Measurements from ENCODE around the gene COL7A1. TPM values are rescaled to one million over a fixed set of nuclear protein-coding genes. Genes with fewer than 3 reads are reported as not detected.

Gene COL7A1
- polyA plus RNA-seq, 1 of the 3 experiments (the other 2 are of a cell fraction): 10.8 TPM

GRCh38 chr3:48584836-48585235, 10.3 kb downstream of the COL7A1 start:
- H4K20me1 ChIP-seq (ENCODE audit: insufficient read depth): no peaks in the 10 kb centered on the region

GRCh38 chr3:48581621-48582481, 13.3 kb downstream of the COL7A1 start:
- Histone ChIP-seq H3K27me3 (ENCODE audit: insufficient read depth) (no peaks in the 10 kb centered on the region), H3K36me3 (replicated peaks in 1 of 2; ENCODE audit: control insufficient read depth in 1 of 2, insufficient read depth in 2 of 2, low read length in 1 of 2) (no peaks in the 10 kb centered on the region), H3K9me2 (no peaks in the 10 kb centered on the region), H3K9ac (no peak overlapping the region), H3K4me1 (ENCODE audit: control insufficient read depth in 1 of 2, insufficient read depth in 2 of 2, low read depth in 1 of 2, low read length in 1 of 2) (no peaks in the 10 kb centered on the region), H2AFZ (ENCODE audit: low read depth) (no peak overlapping the region), H3K4me2 (no peak overlapping the region), H3K9me3 (no peaks in the 10 kb centered on the region), H3K27ac (ENCODE audit: low read depth in 2 of 2, low read length in 1 of 2) (no peak overlapping the region), H3F3A (replicated peaks; ENCODE audit: insufficient read depth) (no peaks in the 10 kb centered on the region), H4K20me1 (ENCODE audit: insufficient read depth) (no peaks in the 10 kb centered on the region), H3K79me2 (ENCODE audit: insufficient read depth) (no peaks in the 10 kb centered on the region), H3K4me3 (ENCODE audit: low read depth in 2 of 2, low read length in 1 of 2) (no peak overlapping the region)
- 90% methylated on average over 10 of the region's 14 CpGs for WGBS (ENCODE audit: low lambda C conversion rate)
- POLR2A ChIA-PET: no interaction called here
- no peak for DNase-seq
- CTCF ChIA-PET: no interaction called here
- TF ChIP-seq, protein P1, sequence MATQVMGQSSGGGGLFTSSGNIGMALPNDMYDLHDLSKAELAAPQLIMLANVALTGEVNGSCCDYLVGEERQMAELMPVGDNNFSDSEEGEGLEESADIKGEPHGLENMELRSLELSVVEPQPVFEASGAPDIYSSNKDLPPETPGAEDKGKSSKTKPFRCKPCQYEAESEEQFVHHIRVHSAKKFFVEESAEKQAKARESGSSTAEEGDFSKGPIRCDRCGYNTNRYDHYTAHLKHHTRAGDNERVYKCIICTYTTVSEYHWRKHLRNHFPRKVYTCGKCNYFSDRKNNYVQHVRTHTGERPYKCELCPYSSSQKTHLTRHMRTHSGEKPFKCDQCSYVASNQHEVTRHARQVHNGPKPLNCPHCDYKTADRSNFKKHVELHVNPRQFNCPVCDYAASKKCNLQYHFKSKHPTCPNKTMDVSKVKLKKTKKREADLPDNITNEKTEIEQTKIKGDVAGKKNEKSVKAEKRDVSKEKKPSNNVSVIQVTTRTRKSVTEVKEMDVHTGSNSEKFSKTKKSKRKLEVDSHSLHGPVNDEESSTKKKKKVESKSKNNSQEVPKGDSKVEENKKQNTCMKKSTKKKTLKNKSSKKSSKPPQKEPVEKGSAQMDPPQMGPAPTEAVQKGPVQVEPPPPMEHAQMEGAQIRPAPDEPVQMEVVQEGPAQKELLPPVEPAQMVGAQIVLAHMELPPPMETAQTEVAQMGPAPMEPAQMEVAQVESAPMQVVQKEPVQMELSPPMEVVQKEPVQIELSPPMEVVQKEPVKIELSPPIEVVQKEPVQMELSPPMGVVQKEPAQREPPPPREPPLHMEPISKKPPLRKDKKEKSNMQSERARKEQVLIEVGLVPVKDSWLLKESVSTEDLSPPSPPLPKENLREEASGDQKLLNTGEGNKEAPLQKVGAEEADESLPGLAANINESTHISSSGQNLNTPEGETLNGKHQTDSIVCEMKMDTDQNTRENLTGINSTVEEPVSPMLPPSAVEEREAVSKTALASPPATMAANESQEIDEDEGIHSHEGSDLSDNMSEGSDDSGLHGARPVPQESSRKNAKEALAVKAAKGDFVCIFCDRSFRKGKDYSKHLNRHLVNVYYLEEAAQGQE (IDR thresholded peaks at IDR 0.05; ENCODE audit: low read depth, low read length): no peak
- TF ChIP-seq RFX5 (IDR thresholded peaks at IDR 0.05; ENCODE audit: low read length): no peak
- no peak for TF ChIP-seq CTCF (IDR thresholded peaks at IDR 0.05)
- TF ChIP-seq, protein P2, sequence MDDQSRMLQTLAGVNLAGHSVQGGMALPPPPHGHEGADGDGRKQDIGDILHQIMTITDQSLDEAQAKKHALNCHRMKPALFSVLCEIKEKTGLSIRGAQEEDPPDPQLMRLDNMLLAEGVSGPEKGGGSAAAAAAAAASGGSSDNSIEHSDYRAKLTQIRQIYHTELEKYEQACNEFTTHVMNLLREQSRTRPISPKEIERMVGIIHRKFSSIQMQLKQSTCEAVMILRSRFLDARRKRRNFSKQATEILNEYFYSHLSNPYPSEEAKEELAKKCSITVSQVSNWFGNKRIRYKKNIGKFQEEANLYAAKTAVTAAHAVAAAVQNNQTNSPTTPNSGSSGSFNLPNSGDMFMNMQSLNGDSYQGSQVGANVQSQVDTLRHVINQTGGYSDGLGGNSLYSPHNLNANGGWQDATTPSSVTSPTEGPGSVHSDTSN (IDR thresholded peaks at IDR 0.05): no peak
- no peak for TF ChIP-seq JUND (IDR thresholded peaks at IDR 0.05)
- no peak for TF ChIP-seq TEAD4 (IDR thresholded peaks at IDR 0.05; ENCODE audit: borderline replicate concordance, insufficient read depth)

More at GRCh38 chr3:48584836-48585235, 10.3 kb downstream of the COL7A1 start:
- Histone ChIP-seq H3K4me3 (ENCODE audit: low read depth in 2 of 2, low read length in 1 of 2) (no peak overlapping the region), H3K27me3 (ENCODE audit: insufficient read depth) (no peaks in the 10 kb centered on the region), H3K9ac (no peak overlapping the region), H3K9me3 (no peaks in the 10 kb centered on the region), H3K9me2 (no peaks in the 10 kb centered on the region), H3K27ac (ENCODE audit: low read depth in 2 of 2, low read length in 1 of 2) (no peak overlapping the region), H3K4me1 (ENCODE audit: control insufficient read depth in 1 of 2, insufficient read depth in 2 of 2, low read depth in 1 of 2, low read length in 1 of 2) (no peaks in the 10 kb centered on the region), H3F3A (replicated peaks; ENCODE audit: insufficient read depth) (no peaks in the 10 kb centered on the region), H3K79me2 (ENCODE audit: insufficient read depth) (no peaks in the 10 kb centered on the region), H3K36me3 (replicated peaks in 1 of 2; ENCODE audit: control insufficient read depth in 1 of 2, insufficient read depth in 2 of 2, low read length in 1 of 2) (no peaks in the 10 kb centered on the region), H2AFZ (ENCODE audit: low read depth) (no peak overlapping the region), H3K4me2 (no peak overlapping the region)
- TF ChIP-seq POLR2AphosphoS5 (IDR thresholded peaks at IDR 0.05; ENCODE audit: low read depth, low read length) (no peak), JUND (IDR thresholded peaks at IDR 0.05) (no peak), NFIC (IDR thresholded peaks at IDR 0.05; ENCODE audit: borderline replicate concordance) (no peak), YY1 (IDR thresholded peaks at IDR 0.05; ENCODE audit: low read depth) (no peak), FOXM1 (IDR thresholded peaks at IDR 0.05; ENCODE audit: low read depth) (no peak), CTCF (IDR thresholded peaks at IDR 0.05) (no peak), EP300 (IDR thresholded peaks at IDR 0.05; ENCODE audit: borderline replicate concordance in 1 of 2, low read depth in 1 of 2, low read length in 1 of 2) (no peak), EZH2phosphoT487 (IDR thresholded peaks at IDR 0.05; ENCODE audit: borderline replicate concordance, low read depth) (no peak), GATA2 (CRISPR knock-in tag; IDR thresholded peaks at IDR 0.05) (no peak)
- TF ChIP-seq, protein P3, sequence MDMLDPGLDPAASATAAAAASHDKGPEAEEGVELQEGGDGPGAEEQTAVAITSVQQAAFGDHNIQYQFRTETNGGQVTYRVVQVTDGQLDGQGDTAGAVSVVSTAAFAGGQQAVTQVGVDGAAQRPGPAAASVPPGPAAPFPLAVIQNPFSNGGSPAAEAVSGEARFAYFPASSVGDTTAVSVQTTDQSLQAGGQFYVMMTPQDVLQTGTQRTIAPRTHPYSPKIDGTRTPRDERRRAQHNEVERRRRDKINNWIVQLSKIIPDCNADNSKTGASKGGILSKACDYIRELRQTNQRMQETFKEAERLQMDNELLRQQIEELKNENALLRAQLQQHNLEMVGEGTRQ (IDR thresholded peaks at IDR 0.05; ENCODE audit: borderline replicate concordance, low read depth, low read length): no peak
- no peak for DNase-seq
- ChIA-PET CTCF (no interaction called here), POLR2A (no interaction called here)
- 84% methylated on average over 2 of the region's 9 CpGs for WGBS (ENCODE audit: low lambda C conversion rate)

All from SK-N-SH (cell line).